HG02970 (cell line): Measurements from ENCODE around the gene NLGN3.
"Not testable (repeated sequence)": the region's sequence is repeated elsewhere in the genome, so short reads cannot be mapped to it uniquely, and the experiment has no call there.

Experiments
- ATAC-seq: cut with Tn5 transposase; IDR thresholded peaks from one replicate; pipeline ENCODE4 v1.9.1; 2021; ENCODE audit warnings: mild to moderate bottlenecking, moderate library complexity, moderate number of reproducible peaks; ENCODE audit not compliant: unreplicated experiment, low FRiP score

NLGN3 gene

GRCh38 chrX:71168134-71168533 is 23.5 kb downstream of the NLGN3 start:
- no peak for ATAC-seq

- no peak for ATAC-seq
Measured at GRCh38 chrX:71169586-71169985, 24.9 kb downstream of the NLGN3 start.

GRCh38 chrX:71170660-71171059 is 26.0 kb downstream of the NLGN3 start:
- no peak for ATAC-seq

- no peak for ATAC-seq
Measured at GRCh38 chrX:71171110-71171801, 26.6 kb downstream of the NLGN3 start.

GRCh38 chrX:71173440-71173839 is 28.8 kb downstream of the NLGN3 start:
- ATAC-seq: no peak

GRCh38 chrX:71174795-71175194 is 30.2 kb downstream of the NLGN3 start:
- no peak for ATAC-seq

GRCh38 chrX:71175531-71175930 is 30.9 kb downstream of the NLGN3 start:
- no peak for ATAC-seq

GRCh38 chrX:71177327-71177726 is 32.7 kb downstream of the NLGN3 start:
- ATAC-seq: no peak

GRCh38 chrX:71178908-71179307 is 34.3 kb downstream of the NLGN3 start:
- no peak for ATAC-seq

- not testable (repeated sequence) for ATAC-seq
Measured at GRCh38 chrX:71180579-71181265, 36.1 kb downstream of the NLGN3 start.

GRCh38 chrX:71181558-71181909 is 36.9 kb downstream of the NLGN3 start:
- ATAC-seq: no peak

GRCh38 chrX:71181910-71182799 is 37.5 kb downstream of the NLGN3 start:
- peak; percentile 53 for ATAC-seq

GRCh38 chrX:71182871-71183270 is 38.2 kb downstream of the NLGN3 start:
- no peak for ATAC-seq

GRCh38 chrX:71183341-71183740 is 38.7 kb downstream of the NLGN3 start:
- ATAC-seq: no peak

- no peak for ATAC-seq
Measured at GRCh38 chrX:71184092-71184491, 39.5 kb downstream of the NLGN3 start.

- no peak for ATAC-seq
Measured at GRCh38 chrX:71184803-71185495, 40.3 kb downstream of the NLGN3 start.

GRCh38 chrX:71191248-71191647 is 46.6 kb downstream of the NLGN3 start:
- ATAC-seq: no peak

GRCh38 chrX:71195964-71196649 is 51.5 kb downstream of the NLGN3 start:
- ATAC-seq: no peak

GRCh38 chrX:71198066-71198465 is 53.4 kb downstream of the NLGN3 start:
- no peak for ATAC-seq
